DMS114 treated with DMSO at 0.1 percent for 48 hours (cell line): Measurements from ENCODE around the gene POMC.
"Not testable (repeated sequence)": the region's sequence is repeated elsewhere in the genome, so short reads cannot be mapped to it uniquely, and the experiment has no call there.

ENCODE experiments used
- DNase-seq: peaks from one replicate; lab custom pipeline; 2025; ENCODE audit not compliant: unreplicated experiment; lab: John Stamatoyannopoulos, UW

POMC gene

DNA sequence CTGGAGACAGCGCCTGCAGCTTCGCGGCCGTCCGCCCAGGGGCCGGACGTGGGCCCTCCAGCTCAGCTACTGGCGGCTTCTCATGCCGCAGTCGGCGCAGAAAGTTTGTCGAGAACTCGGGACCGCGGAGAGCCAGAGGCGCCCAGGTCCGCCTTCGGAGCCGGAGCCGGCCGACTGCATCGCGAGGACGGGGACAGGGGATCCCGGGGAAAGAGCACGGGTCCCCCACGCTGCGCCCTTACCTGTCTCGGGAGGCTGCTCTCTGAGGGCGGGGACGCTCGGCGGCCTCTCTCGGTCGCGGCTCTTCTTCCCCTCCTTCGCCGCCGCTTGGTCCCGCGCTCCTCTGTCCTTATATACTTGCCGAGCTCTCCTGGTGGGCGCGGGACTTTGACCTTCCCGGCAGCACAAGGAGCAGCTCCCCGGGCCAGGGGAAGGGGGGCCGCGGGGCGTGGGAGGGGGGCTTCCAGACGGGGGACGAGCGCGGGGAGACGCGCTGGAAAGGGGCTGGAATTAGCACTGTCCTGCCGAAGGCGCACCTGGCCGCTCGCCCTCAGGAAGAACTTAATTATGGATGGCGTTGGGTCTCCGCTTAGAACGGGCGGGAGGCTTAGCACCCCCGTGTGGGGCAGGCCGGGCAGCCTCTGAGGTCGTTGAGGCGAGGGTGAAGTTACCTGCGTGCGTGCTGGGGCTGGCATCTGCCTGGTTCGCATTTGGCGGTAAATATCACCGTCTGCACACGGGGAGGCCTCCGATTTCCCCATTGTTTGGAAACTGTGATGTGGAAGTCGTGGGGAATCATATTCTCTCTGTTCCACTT lies at the start of gene POMC:
Gene POMC (minus strand): TSS at position 325 of the 817 bp plus-strand sequence. CDS start 3,808 bp downstream, outside the sequence.
- no peak for DNase-seq

DNA sequence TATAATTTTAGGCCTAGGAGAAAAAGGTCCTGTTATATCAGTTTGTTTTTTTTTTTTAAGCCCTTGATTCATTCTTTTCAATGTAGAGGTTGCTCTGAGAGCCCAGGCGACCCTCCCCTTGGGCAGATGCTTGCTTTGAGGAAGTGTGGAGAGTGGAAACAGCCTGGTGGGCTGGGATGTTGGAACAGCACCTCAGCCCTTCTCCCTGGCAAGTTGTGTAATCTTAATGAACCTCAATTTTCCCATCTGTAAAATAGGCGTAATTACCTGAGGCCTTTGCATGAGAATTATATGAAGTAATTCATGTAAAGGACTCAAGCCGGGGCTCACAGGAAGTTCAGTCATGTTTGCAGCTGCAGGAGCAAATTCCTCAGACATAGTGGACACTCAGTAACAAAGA lies 49.7 kb upstream of the POMC start:
- no peak for DNase-seq

DNA sequence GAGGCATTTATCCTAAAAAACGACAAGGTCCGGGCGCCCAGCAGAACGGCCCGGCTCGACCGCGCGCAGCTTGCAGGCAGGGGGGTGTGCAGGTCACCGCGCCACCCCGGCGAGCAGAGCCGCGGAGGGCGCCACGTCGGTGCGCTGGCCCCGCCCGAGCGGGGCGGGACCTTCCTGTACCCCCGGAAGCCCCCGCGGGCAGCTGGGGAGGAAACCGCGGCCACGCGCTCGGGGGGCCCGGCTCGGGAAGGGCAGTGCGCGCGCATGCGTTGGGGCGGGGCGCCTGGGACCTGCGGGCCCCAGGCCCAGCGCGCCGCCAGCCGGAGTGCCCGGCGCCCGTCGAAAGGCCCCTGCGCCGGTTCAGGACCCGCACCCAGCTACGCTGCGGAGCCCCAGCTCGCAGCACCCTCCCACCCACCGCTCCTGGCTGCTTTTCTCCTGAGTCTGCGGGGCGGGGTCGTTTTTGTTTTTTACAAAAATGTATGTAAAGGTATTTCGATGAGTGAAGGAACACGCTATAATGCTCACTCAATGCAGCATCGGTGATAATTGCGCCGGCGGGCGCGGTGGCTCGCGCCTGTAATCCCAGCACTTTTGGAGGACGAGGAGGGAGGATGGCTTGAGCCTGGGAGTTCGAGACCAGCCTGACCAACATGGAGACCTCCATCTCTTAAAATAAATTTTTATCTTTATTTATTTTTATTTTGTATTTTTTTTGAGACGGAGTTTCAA lies 47.7 kb upstream of the POMC start:
- peak; percentile 64 for DNase-seq

DNA sequence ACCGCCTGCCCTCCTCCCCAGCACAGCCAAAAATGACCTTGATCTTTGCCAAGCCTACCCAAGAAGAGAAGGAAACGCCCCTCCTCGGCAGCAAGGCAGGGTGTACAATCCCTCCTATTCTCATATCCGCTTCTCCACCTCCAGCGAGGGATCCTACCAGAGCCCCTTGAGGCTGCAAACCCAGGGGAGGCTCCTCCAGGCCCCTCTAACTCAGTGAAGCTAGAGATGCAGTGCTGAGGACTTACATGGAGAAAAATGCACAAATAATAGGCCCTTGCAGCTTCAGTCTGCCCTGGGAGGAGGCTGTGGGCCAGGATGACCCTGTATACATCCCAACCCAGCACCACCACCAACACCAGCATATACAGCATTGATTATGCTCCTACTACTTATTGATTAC lies 46.9 kb upstream of the POMC start:
- DNase-seq, result no peak

DNA sequence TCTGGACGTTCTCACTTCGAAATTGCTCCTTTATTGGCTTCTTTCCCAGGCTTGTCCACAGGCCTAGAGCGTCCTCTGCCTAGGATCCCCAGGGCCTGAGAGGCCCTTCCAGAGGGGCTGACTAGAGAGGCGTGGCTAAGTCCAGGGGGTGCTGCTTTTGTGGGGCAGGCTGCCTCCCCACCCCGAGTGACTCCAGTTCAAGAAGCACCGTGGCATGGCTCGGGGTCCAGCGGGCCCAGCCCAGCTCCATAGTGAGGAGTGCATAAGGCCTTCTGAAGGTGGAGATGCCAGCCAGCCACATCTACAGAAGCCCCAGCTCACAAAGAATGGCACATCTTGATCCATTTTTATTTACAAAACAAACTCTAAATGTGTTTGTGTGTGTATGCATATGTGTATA lies 44.8 kb upstream of the POMC start:
- no peak for DNase-seq

DNA sequence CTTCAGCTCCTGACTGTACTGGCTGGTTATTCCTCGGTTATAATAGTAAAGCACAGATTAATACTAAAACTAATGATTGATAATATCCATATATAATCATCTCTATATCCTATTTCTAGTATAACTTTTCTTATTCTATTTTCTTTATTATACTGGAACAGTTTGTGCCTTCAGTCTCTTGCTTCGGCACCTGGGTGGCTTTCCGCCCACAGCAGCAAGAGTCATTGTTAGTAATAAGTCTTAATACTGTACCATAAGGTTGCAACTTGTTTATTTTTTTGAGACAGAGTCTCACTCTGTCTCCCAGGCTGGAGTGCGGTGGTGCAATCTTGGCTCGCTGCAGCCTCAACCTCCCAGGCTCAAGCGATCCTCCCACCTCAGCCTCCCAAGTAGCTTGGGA lies 42.5 kb upstream of the POMC start:
- DNase-seq, result not testable (repeated sequence)

DNA sequence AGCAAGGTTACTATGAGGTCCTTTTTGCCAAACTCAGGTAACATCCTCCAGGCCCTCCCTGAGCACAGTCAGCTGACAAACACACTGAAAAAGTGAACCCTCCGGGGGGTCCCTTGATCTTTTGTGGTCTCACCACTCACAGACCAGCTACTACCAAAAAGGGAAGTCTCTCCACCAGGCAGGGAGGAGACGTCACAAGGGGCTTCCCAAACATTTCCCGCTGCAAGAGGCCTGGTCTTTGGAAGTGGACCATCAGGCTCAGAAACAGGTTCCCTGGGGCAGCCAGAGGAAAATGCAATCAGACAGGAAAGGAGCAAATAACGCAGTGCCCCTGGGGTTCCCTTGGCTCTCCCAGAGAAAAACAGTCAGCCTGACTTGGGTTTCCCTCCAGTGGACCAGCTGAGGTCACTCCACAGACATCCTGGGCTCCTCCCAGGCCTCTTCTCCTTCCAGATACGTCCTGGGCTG lies 38.7 kb upstream of the POMC start:
- DNase-seq, result no peak

DNA sequence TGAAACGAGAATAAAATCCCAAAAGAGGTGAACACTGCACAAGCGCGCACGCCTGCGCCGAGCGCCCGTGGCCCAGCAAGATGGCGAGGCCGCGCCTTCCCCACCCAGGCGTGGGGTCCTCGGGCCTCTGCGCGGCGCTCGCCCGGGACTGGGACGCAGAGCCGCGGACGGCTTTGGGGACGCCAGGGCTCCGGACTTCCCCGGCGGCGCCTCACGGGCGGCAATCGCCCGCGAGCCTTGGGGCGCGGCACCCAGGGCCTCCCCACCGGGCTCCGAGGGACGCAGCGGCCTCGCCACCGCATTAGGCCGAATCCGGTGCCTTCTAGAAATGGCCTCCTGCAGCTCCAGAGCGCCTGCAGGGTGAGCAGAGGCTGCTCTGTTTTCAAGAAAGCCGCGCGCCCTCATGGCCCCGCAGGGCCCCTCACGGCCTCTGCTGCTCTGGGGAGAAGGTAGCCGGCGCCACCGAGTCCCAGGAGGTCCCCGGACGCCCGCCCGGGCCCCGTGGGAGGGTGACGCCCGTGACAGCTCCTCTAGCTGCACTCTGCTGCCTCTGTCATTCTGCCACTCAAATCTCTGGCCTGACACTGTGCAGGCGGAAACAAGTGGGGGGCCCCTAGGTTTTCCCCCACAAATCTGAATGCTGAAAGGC lies 35.9 kb upstream of the POMC start:
- DNase-seq, result no peak

DNA sequence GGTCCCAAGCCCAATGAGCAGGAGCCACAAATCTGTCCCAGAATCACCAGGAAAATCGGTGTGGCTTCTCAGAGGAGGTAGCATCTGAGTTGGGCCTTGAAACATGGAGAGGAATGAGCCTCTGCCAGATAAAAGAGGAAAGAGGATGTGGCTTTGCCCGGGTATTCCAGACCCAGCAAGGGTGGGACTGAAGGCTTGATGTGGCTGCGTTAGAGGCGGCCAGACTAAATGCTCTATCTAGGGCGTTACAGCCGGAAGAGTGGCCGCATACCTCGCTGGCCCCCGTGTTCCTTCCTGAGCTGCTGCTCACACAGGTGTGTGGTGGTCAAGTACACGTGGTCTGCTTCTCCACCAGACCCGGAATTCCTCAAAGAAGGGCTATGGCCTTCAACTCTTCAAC lies 33.9 kb upstream of the POMC start:
- no peak for DNase-seq

DNA sequence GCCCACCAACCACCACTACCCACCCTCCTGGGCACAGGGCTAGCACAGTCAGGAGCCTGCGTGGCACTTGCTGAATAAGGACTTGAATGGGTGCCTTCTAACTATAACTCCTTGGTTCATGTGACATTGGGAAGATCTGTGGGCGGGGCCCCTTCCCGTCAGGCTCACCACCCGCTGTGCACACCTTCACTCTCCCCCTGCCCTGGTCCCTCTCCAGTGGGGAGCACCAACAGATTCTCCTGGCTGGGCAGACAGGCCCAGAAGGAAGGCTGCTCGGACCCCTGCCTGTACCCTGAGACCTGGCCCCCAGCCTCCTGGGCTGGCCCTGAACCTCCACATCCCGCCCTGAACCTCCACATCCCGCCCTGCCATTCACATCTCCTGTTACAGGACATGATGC lies 33.4 kb upstream of the POMC start:
- no peak for DNase-seq

DNA sequence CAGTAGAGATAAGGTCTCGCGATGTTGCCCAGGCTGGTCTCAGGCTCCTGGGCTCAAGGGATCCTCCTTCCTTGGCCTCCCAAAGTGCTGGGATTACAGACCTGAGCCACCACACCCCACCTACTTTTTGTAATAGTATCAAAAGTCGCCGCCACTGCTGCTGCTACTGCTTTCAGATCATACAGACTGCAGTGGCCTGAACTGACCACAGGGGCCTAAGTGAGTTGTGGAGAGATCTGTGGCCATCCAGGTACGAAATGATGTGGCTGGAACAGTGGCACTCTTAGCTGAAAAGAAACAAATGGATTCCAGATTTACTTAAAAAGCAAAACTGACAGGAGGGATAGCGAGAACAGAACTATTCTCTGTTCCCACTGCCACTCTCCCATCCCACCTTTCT lies 32.9 kb upstream of the POMC start:
- DNase-seq, result no peak

DNA sequence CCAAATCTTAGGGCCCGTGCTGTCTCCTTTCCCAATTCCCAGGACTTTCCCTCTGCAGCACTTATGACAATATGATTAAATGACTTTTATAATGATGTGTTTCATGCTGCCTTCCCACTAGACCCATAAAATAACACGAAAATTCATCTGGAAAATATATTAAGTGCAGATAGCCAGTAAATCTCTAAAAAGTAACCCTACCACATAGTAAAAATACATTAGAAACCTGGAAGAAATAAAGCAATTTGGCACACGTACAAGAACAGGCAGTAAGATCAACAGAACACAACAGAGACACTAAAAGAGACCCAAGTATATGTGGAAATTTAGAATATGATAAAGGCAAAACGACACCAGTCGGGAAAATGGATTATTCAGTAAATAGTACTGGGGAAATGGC lies 30.2 kb upstream of the POMC start:
- DNase-seq, result no peak

DNA sequence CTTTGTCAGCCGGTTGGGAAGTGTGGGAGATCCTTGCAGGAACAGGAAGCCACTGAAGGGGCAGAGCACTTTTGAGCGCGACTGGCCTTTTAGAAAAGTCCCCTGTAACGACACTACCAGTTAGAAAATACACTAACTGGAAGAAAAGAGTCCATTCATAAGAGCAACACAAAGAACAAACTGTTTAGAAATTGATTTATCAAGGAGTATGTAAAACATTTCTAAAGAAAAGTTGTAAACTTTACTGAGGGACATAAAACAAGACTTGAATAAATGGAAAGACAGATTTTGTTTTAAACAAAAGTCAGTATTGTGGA lies 29.8 kb upstream of the POMC start:
- DNase-seq, result no peak

DNA sequence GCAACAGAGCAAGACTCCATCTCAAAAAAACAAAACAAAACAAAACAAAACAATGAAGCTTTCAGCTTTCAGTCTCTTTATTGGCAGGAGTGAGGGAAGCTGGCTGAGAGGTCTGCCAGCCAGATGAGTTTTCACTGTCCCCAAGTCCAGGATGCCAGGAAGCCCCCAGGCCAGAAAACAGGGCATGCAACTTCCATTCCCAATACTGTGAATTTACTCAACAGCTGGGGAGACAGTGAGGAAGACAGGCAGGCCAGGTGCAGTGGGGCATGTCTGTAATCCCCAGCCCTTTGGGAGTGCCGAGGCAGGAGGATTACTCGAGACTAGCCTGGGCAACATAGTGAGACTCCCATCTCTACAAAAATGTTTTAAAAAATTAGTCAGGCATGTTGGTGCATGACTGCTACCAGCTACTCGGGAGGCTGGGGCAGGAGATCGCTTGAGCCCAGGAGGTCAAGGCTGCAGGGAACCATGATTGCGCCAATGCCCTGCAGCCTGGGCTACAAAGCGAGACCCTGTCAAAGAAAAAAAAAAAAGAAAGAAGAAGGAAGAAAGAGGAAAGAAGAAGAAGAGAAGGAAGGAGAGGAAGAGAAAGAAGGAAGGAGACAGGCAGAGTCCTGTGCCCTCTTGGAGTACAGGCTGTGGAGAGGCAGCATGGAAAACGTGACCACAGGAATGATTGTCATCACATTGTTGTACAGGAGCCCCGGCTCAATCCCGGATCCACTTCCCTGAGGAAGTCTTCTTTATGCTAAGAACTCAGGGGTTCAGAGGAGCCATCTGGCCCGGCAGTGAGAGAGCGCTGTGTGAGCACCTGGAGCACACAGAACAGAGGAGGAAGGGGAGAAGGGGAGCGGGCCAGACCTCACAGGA lies 29.2 kb upstream of the POMC start:
- DNase-seq, result no peak

DNA sequence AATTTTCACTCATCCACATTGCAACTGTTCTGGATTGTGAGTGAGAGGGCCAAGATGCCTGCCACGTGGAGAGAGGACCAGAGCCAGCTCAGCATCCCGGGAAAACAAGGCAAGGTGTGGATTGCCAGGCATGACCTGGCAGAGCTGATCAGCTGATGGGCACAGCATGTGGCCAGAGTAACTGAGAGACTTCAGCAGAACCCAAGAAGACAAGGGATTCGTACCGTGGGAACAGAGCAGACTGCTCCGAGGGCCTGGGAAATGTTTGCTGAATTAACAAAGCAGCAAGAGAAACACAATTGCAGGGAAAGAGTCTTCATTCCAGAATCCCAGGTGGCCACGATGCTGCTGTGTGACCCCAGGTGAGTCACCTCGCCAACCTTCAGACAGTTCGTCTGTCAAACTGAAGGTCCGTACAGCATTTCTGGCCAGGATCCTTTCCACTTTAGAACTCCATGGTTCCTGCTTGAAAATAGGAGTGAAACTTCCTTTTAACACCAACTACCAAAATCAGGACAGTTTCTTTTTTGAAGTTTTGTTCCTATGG lies 26.3 kb upstream of the POMC start:
- no peak for DNase-seq

DNA sequence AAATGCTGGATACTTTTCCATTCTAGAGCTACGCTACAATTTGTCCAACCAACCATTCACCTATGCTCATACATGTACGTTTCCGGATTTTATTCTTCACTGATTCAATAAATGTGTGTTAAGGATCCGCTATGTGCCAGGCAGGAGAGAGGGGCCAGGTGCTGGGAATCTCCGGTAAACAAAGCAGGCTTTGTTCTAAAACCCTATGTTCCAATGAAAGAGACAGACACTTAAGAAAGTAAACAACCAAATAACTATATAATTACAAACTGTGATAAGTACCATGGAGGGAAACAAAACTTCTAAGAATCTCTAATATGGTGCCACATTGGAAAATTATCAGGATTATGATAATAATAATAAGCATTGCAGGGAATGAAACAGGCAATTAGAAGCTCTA lies 22.2 kb upstream of the POMC start:
- no peak for DNase-seq

DNA sequence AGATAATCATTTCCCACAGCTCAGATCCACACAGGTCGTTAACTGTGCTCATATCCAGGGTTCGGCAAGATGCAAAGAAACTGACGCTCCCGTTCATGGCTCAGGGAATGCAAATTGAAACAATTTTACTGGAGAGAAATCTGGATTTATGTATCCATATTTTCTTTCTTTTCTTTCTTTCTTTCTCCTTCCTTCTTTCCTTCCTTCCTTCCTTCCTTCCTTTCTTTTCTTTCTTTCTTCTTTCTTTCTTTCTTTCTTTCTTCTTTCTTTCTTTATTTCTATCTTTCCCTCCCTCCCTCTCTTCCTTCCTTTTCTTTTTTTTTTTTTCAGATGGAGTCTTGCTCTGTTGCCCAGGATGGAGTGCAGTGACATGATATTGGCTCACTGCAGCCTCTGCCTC lies 20.0 kb upstream of the POMC start:
- no peak for DNase-seq

DNA sequence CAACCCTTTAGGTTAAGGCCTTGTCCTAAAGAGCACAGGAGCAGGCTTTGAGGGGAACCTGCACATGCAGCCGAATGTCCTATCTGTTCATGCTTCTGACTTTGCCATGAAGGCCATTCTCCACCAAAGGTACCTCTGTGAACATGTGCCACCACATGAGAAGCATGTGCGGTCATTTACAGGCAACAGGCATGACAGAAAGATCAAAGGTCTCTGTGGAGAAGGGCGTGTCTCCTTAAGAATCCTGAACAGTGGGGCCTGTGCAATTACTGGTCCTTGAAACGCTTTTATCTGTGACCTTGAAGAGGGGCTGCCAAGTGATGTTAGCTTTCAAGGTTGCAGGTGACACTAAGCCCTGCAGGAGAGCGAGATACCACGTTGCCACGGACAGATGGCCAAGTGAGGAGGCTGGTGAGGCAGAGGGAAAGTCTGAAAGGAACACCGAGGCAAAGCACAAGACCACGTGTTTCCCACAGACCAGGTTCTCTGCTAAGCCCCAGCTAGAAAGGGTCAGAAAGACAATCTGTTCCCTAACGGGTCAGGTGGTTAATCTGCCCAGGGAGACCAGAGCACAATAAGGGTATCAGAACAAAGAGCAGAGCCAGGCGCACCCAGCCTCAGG lies 19.5 kb upstream of the POMC start:
- DNase-seq, result no peak

DNA sequence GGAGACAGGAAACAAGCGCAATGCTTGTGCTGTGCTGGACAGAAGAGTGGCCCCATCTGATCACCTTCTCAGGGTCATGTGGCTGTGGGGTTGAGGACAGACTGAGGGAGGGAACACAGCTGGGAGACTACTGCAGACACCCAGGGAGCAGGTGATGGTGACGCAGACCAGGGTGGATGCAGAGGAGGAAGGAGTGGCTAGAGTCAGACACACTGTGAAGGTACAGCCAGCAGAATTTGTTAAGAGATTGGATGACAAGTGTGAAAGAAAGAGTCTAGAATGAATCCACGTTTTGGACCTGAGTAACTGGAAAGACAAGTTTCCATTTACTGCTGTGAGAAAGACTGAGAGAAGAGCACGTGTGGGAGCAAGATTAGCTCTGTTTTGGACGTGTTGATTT lies 15.9 kb upstream of the POMC start:
- DNase-seq, result no peak

DNA sequence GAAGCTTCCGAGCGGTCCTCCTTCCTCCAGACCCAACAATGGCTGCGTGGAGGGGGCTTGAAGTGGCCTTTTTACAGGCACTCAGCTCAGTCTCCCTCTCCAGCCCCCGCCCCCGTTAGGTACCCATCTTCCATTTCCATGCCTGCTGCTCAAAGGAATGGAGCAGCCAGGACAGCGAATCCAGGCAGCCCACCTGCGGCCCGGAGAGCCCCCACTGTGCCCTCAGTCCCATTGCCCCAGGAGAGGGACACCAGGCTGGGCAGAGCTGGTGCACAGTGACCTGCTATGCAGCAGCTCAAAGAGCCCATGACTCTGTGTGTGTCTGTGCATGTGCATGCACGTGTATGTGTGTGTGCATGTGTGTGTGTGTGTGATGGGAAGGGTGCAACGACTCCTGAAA lies 10.6 kb upstream of the POMC start:
- DNase-seq, result no peak
